ENCODE measurements around the gene FAM83E.

Gene FAM83E

GRCh38 chr19:48628486-48629296 is 13.8 kb upstream of the FAM83E start:
- no peak for DNase-seq (ENCODE audit: low spot score)

GRCh38 chr19:48627865-48628314 is 13.0 kb upstream of the FAM83E start:
- no peak for DNase-seq (ENCODE audit: low spot score)

DNA sequence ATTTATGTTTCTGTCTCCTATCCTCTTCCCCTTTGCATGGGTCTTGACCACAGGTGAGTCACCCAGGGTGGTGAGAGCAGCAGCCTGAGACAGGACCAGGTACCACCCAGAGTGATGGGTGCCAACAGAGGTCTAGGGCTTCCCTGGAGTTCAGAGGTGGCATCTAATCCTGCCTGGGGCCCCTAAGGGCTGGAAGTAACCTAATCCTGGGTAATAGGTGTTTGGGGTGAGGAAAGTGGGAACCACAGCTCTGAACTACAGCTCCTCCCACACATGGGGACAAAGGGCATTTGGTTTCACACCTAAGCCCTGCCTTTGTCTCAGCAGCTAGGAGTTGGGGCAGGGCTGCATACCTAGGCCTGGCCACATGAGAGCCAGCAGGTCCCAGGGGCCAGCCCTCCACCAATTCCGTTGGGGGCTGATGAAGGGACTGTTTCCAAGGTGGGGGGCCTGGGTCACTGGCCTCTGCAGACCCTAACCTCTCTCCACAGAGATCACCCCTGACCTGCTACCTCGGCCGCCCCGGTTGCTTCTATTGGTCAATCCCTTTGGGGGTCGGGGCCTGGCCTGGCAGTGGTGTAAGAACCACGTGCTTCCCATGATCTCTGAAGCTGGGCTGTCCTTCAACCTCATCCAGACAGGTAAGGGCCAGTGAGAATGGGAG is 12.5 kb upstream of the FAM83E start:
- peak; percentile 48 for DNase-seq (ENCODE audit: low spot score)

DNA sequence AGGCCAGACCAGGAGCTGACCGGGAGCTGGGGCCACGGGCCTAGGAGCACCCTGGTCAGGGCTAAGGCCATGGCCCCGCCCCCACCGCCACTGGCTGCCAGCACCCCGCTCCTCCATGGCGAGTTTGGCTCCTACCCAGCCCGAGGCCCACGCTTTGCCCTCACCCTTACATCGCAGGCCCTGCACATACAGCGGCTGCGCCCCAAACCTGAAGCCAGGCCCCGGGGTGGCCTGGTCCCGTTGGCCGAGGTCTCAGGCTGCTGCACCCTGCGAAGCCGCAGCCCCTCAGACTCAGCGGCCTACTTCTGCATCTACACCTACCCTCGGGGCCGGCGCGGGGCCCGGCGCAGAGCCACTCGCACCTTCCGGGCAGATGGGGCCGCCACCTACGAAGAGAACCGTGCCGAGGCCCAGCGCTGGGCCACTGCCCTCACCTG is 11.0 kb upstream of the FAM83E start:
- DNase-seq (ENCODE audit: low spot score), result no peak

DNA sequence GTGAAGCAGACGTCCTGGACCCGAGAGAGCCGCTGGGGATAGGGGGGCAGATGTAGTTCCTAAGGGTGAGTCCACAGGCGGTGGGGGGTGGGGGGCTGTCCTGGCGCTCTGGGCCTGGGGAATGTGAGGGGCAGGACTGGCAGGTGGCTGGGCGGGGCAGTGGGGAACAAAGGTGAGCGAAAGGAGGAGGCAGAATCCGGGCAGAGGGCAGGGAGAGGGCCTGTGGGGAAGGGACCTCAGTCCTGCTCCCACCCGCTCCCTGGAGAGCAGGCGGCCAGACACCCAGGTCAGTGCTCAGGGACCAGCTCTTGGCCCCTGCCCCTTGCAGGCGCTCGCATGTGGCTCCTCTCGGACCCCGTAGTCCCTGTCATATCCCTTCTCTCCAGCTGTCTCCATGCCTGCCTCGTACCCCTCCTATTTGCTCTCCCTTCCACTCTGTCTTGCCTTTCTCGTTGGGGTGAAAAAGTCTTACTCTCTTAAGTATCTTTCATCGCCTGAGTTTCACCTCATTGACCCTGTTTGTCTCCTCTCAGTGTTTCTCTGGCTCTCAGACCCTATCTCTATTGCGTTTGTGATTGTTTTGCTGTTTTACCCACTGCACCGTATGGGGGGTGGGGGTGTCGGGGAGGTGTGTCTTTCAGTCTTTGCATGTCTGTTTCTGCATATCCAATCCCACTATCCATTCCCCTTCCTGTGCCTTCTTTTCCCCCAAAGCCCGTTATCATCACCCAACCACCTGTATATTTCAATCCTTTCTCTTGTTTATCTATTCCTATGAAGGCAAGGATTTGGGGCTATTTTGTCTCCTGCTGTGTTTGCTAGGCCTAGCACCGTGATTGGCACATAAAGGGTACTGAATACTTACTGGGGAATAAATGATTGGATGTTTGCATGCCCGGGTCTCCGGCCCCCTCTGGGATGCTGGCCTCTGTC is 10.2 kb upstream of the FAM83E start:
- no peak for DNase-seq (ENCODE audit: low spot score)

DNA sequence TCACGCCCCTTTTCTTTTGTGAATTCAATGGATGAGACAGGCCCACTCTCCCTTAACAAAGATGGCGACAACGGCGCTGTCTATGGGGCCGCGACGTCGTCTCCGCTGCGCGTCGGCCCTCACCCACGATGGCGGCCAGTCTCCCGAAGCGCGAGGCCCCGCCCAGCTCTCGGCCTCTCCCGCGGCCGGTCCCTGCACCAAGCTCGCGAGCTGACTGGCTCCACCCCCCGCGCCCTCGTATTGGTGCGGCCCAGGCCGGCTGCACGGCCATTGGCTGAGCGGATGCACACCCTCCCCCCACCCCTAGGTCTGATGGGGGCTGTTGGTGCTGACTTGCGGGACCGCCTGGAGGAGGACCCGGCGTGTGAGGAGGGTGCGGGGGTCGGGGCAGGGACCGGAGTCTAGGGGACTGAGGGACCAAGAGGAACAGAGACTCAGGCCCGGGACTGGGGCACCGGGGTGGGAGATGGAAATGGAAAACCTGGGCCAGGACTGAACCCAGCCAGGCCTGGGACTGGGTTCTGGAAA is 9.3 kb upstream of the FAM83E start:
- DNase-seq (ENCODE audit: low spot score), result peak; percentile 97

DNA sequence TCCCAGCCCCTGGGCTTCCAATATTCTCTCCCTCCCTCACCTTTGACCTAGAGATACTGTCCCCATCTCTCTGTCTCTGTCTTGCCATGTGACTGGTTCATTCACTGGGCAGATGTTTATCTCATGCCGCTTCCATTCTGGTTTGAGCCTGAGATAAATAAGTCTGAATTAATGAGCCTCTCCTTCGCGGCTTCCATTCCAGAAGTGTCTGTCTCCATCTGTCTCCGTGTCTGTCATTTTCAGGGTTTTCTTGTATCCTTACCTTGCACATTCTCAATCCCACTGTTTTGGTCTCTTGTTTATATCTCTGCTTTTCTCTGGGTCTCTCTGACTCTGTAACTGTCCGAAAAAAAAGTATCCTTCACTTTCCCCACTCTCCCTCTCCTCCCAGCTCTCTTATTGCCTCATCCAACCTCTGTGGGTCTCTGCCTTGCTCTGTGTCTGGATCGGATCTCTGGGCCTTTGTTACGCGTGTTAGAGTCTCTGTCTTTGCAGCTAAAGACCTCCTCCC is 8.7 kb upstream of the FAM83E start:
- DNase-seq (ENCODE audit: low spot score), result no peak

GRCh38 chr19:48619692-48620585 is 5.1 kb upstream of the FAM83E start:
- DNase-seq (ENCODE audit: low spot score), result no peak

GRCh38 chr19:48618916-48619691 is 4.2 kb upstream of the FAM83E start, which contains the start of the genes RPL18 and SPHK2:
Gene RPL18, minus strand, starts transcription at chr19:48619178. Its CDS starts 35 bp downstream, at chr19:48619143.
Gene SPHK2, plus strand, starts transcription at chr19:48619506. Its CDS starts 1,009 bp downstream, at chr19:48620515.
- peak; percentile 97 for DNase-seq (ENCODE audit: low spot score)

- DNase-seq (ENCODE audit: low spot score), result no peak
Measured at GRCh38 chr19:48618278-48618915, 3.5 kb upstream of the FAM83E start.

GRCh38 chr19:48617146-48617937 is 2.5 kb upstream of the FAM83E start:
- DNase-seq (ENCODE audit: low spot score), result no peak

- no peak for DNase-seq (ENCODE audit: low spot score)
Measured at GRCh38 chr19:48616491-48617056, 1.7 kb upstream of the FAM83E start.

GRCh38 chr19:48616041-48616436 is 1.2 kb upstream of the FAM83E start:
- DNase-seq (ENCODE audit: low spot score), result no peak

- no peak for DNase-seq (ENCODE audit: low spot score)
Measured at GRCh38 chr19:48615231-48616040, 560 bp upstream of the FAM83E start.

GRCh38 chr19:48613852-48614435 is 932 bp downstream of the FAM83E start:
- DNase-seq (ENCODE audit: low spot score), result no peak

DNA sequence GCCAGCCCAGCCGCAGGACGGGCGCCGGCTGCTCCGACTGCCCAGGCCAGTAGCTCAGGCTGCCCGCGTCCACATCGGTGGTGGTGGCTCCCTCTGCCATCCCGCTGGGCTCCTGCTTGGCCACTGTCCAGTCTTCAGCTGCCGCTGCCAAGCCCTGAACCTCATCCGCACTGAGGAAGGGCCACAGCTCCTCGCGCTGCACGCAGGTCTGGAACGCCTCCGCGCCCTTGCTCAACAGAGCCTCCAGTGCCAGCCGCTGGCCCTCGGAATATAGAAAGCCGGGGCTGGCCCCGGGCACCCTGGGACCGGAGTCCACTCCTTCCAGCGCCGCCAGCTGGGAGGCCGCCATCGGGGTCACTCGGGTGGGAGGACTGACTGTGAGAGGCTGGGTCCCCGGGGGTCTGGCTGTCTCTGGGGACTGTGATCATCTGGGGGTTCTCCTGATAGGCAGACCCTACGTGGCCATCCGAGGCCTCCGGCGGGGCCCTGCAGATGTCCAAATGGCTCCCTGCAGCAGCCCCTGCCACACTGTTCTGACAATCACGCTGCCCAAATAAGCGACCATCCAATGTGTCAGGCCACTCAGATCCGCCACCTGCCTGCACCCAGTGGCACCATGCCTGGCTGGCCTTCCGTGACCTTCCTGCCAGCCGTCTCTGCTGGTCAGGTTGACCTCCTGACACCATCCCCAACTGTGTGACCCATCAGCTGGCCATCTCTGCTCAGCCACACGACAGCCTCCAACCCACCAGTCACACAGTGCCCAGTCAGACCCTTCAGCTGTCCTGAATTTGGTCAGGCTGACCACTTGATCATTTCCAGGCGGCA is 1.6 kb downstream of the FAM83E start:
- DNase-seq (ENCODE audit: low spot score), result no peak

Measured in CD4-positive, alpha-beta T cell treated with Interleukin-15 for 4 hours (primary cell).